ENCODE data around the gene BDH1.

The BDH1 gene

GRCh38 chr3:197491923-197492664, 63.7 kb downstream of the BDH1 start:
- DNase-seq: no peak
- Histone ChIP-seq H3K4ac (ENCODE audit: low read depth, low read length) (no peak overlapping the region), H3K4me2 (ENCODE audit: low read length) (no peak overlapping the region), H3K27me3 (ENCODE audit: insufficient read depth, low read length, poor library complexity) (no peaks in the 10 kb centered on the region), H3K23ac (ENCODE audit: low read length) (no peak overlapping the region), H3K18ac (ENCODE audit: low read length) (no peak overlapping the region), H3K4me1 (ENCODE audit: control insufficient read depth, low read depth, low read length) (no peaks in the 10 kb centered on the region), H3K4me3 (ENCODE audit: low read length) (no peak overlapping the region), H3K36me3 (ENCODE audit: control insufficient read depth, insufficient read depth, low read length) (no peaks in the 10 kb centered on the region), H2BK15ac (replicated peaks; ENCODE audit: low read depth) (no peak overlapping the region), H2BK120ac (ENCODE audit: low read depth, low read length) (no peak overlapping the region), H3K9ac (ENCODE audit: low read length) (no peak overlapping the region), H3K56ac (ENCODE audit: low read length) (no peak overlapping the region), H3K27ac (ENCODE audit: low read depth, low read length) (no peak overlapping the region), H2BK5ac (ENCODE audit: low read length) (no peak overlapping the region), H3K79me1 (ENCODE audit: low read length) (no peaks in the 10 kb centered on the region), H3K79me2 (ENCODE audit: control insufficient read depth, insufficient read depth, low read length) (no peaks in the 10 kb centered on the region), H4K8ac (ENCODE audit: low read depth, low read length) (no peak overlapping the region), H4K5ac (ENCODE audit: low read length) (no peak overlapping the region), H2AK5ac (ENCODE audit: low read length) (no peak overlapping the region)
- no CpG with 5 or more reads among the region's 12 CpGs for WGBS (ENCODE audit: extremely low coverage, insufficient coverage, low lambda C conversion rate)

DNA sequence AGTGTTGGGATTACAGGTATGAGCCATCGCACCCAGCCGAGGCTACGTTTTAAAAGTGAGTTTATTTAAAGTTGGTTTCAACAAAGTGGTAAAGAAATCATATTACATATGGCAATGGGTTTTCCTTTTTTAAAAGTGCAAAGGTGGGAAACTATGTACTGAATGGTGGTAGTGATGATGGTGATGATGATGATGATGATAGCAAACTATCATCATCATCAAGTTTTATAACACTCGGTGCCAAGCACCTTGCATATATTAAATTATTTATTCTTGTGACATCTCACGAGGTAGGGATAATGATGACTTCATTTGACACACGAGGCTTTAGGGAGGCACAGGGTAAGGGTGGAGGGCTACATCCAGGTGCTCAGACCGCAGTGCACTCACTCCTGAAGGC, 64.3 kb downstream of the BDH1 start:
- WGBS (ENCODE audit: extremely low coverage, insufficient coverage, low lambda C conversion rate): no CpG with 5 or more reads among the region's 7 CpGs
- no peak overlapping the region for H3K56ac ChIP-seq (ENCODE audit: low read length)
- no peak overlapping the region for H3K4ac ChIP-seq (ENCODE audit: low read depth, low read length)
- no peak overlapping the region for H3K23ac ChIP-seq (ENCODE audit: low read length)
- no peak overlapping the region for H3K27ac ChIP-seq (ENCODE audit: low read depth, low read length)
- no peak overlapping the region for H2BK5ac ChIP-seq (ENCODE audit: low read length)
- no peak overlapping the region for H4K5ac ChIP-seq (ENCODE audit: low read length)
- H3K18ac ChIP-seq (ENCODE audit: low read length): no peak overlapping the region
- H2AK5ac ChIP-seq (ENCODE audit: low read length): no peak overlapping the region
- H3K79me1 ChIP-seq (ENCODE audit: low read length): no peaks in the 10 kb centered on the region
- DNase-seq: no peak
- H3K4me3 ChIP-seq (ENCODE audit: low read length): no peak overlapping the region
- no peak overlapping the region for H2BK15ac ChIP-seq (replicated peaks; ENCODE audit: low read depth)
- H3K79me2 ChIP-seq (ENCODE audit: control insufficient read depth, insufficient read depth, low read length): no peaks in the 10 kb centered on the region
- no peak overlapping the region for H2BK120ac ChIP-seq (ENCODE audit: low read depth, low read length)
- no peak overlapping the region for H3K4me2 ChIP-seq (ENCODE audit: low read length)
- no peak overlapping the region for H3K9ac ChIP-seq (ENCODE audit: low read length)
- no peaks in the 10 kb centered on the region for H3K27me3 ChIP-seq (ENCODE audit: insufficient read depth, low read length, poor library complexity)
- no peaks in the 10 kb centered on the region for H3K36me3 ChIP-seq (ENCODE audit: control insufficient read depth, insufficient read depth, low read length)
- no peaks in the 10 kb centered on the region for H3K4me1 ChIP-seq (ENCODE audit: control insufficient read depth, low read depth, low read length)
- H4K8ac ChIP-seq (ENCODE audit: low read depth, low read length): no peak overlapping the region

DNA sequence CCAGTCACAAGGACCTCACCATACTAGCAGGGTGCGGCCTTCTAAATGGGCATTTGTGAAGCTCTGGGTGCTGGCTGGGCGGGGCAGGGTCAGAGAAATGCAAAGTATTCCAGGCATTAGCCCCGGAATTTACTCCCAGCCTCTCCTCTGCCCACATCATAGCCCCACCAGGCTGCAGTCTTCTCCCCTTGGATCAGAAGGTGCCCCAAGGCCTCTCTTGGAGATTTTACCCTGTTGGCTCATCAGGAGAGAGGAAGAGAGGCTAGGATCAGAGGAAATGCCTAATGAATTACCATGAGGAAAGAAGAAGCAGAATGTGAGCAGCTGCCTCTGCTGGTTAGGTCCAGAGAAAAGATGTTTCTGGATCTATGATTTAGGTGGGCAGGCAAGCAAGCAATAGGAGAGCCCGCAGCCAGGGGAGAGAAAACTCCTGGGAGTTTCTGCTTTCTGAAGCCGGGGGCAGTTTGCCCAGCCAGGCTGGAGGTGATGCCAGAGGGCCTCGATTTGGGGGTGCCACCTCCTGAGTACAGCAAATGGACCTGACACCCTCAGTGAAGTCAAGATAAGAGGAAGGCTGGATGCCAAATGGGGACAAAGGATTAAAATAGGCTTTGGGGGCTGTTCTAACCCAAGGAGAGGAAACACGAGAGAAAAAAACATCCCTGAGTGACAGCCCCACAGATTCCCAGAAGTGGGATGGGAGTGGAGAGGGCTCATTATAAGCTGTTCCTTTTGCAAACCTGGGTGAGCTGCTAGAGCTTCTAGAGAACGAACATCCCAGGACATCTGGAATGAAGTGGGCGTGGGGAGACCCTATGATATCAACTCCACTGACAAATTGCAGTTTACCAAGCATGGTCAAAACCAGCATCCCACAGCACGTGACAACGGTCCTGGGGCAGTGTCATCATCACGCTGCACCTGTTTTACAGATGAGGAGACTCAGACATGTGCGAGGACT, 65.4 kb downstream of the BDH1 start:
- no peak overlapping the region for H2AK5ac ChIP-seq (ENCODE audit: low read length)
- no peak overlapping the region for H3K4me2 ChIP-seq (ENCODE audit: low read length)
- H4K8ac ChIP-seq (ENCODE audit: low read depth, low read length): no peak overlapping the region
- peak overlapping the region; percentile 23 for H2BK5ac ChIP-seq (ENCODE audit: low read length)
- no peak overlapping the region for H4K5ac ChIP-seq (ENCODE audit: low read length)
- H3K4me1 ChIP-seq (ENCODE audit: control insufficient read depth, low read depth, low read length): no peaks in the 10 kb centered on the region
- H3K18ac ChIP-seq (ENCODE audit: low read length): no peak overlapping the region
- no peaks in the 10 kb centered on the region for H3K79me2 ChIP-seq (ENCODE audit: control insufficient read depth, insufficient read depth, low read length)
- no peak overlapping the region for H2BK15ac ChIP-seq (replicated peaks; ENCODE audit: low read depth)
- H3K27me3 ChIP-seq (ENCODE audit: insufficient read depth, low read length, poor library complexity): no peaks in the 10 kb centered on the region
- H3K23ac ChIP-seq (ENCODE audit: low read length): no peak overlapping the region
- no peaks in the 10 kb centered on the region for H3K36me3 ChIP-seq (ENCODE audit: control insufficient read depth, insufficient read depth, low read length)
- DNase-seq: peak; percentile 91
- H3K4me3 ChIP-seq (ENCODE audit: low read length): no peak overlapping the region
- H3K27ac ChIP-seq (ENCODE audit: low read depth, low read length): no peak overlapping the region
- no peak overlapping the region for H3K9ac ChIP-seq (ENCODE audit: low read length)
- no CpG with 5 or more reads among the region's 13 CpGs for WGBS (ENCODE audit: extremely low coverage, insufficient coverage, low lambda C conversion rate)
- H3K79me1 ChIP-seq (ENCODE audit: low read length): no peaks in the 10 kb centered on the region
- H3K4ac ChIP-seq (ENCODE audit: low read depth, low read length): no peak overlapping the region
- no peak overlapping the region for H2BK120ac ChIP-seq (ENCODE audit: low read depth, low read length)
- peak overlapping the region; percentile 43 for H3K56ac ChIP-seq (ENCODE audit: low read length)

GRCh38 chr3:197487911-197488391, 67.8 kb downstream of the BDH1 start:
- Histone ChIP-seq H2AK5ac (ENCODE audit: low read length) (no peak overlapping the region), H3K4ac (ENCODE audit: low read depth, low read length) (no peak overlapping the region), H3K36me3 (ENCODE audit: control insufficient read depth, insufficient read depth, low read length) (no peaks in the 10 kb centered on the region), H2BK5ac (ENCODE audit: low read length) (no peak overlapping the region), H3K4me2 (ENCODE audit: low read length) (no peak overlapping the region), H3K23ac (ENCODE audit: low read length) (no peak overlapping the region), H3K4me3 (ENCODE audit: low read length) (no peak overlapping the region), H4K5ac (ENCODE audit: low read length) (no peak overlapping the region), H2BK120ac (ENCODE audit: low read depth, low read length) (no peak overlapping the region), H2BK15ac (replicated peaks; ENCODE audit: low read depth) (no peak overlapping the region), H3K79me2 (ENCODE audit: control insufficient read depth, insufficient read depth, low read length) (no peaks in the 10 kb centered on the region), H3K27me3 (ENCODE audit: insufficient read depth, low read length, poor library complexity) (no peaks in the 10 kb centered on the region), H3K18ac (ENCODE audit: low read length) (no peak overlapping the region), H3K4me1 (ENCODE audit: control insufficient read depth, low read depth, low read length) (peaks cover 2% of the 10 kb centered on the region), H3K56ac (ENCODE audit: low read length) (no peak overlapping the region), H3K79me1 (ENCODE audit: low read length) (no peaks in the 10 kb centered on the region), H3K27ac (ENCODE audit: low read depth, low read length) (no peak overlapping the region), H3K9ac (ENCODE audit: low read length) (no peak overlapping the region), H4K8ac (ENCODE audit: low read depth, low read length) (no peak overlapping the region)
- no CpG with 5 or more reads among the region's 8 CpGs for WGBS (ENCODE audit: extremely low coverage, insufficient coverage, low lambda C conversion rate)
- DNase-seq: no peak

- no peak for DNase-seq
- H3K4ac ChIP-seq (ENCODE audit: low read depth, low read length): no peak overlapping the region
- H3K4me3 ChIP-seq (ENCODE audit: low read length): no peak overlapping the region
- H3K9ac ChIP-seq (ENCODE audit: low read length): no peak overlapping the region
- H3K27ac ChIP-seq (ENCODE audit: low read depth, low read length): no peak overlapping the region
- no peaks in the 10 kb centered on the region for H3K36me3 ChIP-seq (ENCODE audit: control insufficient read depth, insufficient read depth, low read length)
- H3K4me1 ChIP-seq (ENCODE audit: control insufficient read depth, low read depth, low read length): peaks cover 2% of the 10 kb centered on the region
- H4K8ac ChIP-seq (ENCODE audit: low read depth, low read length): no peak overlapping the region
- no peak overlapping the region for H2BK15ac ChIP-seq (replicated peaks; ENCODE audit: low read depth)
- no peaks in the 10 kb centered on the region for H3K27me3 ChIP-seq (ENCODE audit: insufficient read depth, low read length, poor library complexity)
- H3K79me1 ChIP-seq (ENCODE audit: low read length): no peaks in the 10 kb centered on the region
- no peak overlapping the region for H4K5ac ChIP-seq (ENCODE audit: low read length)
- H3K4me2 ChIP-seq (ENCODE audit: low read length): no peak overlapping the region
- H3K79me2 ChIP-seq (ENCODE audit: control insufficient read depth, insufficient read depth, low read length): no peaks in the 10 kb centered on the region
- no peak overlapping the region for H3K23ac ChIP-seq (ENCODE audit: low read length)
- no peak overlapping the region for H3K18ac ChIP-seq (ENCODE audit: low read length)
- no peak overlapping the region for H2AK5ac ChIP-seq (ENCODE audit: low read length)
- no peak overlapping the region for H2BK120ac ChIP-seq (ENCODE audit: low read depth, low read length)
- WGBS (ENCODE audit: extremely low coverage, insufficient coverage, low lambda C conversion rate): no CpG with 5 or more reads among the region's 1 CpG
- no peak overlapping the region for H2BK5ac ChIP-seq (ENCODE audit: low read length)
- no peak overlapping the region for H3K56ac ChIP-seq (ENCODE audit: low read length)
Measured at GRCh38 chr3:197486861-197487260, 68.9 kb downstream of the BDH1 start.
